ENCODE results near the gene DDX43. TPM values are rescaled to one million over a fixed set of nuclear protein-coding genes. Genes with fewer than 3 reads are reported as not detected.
A peak's percentile ranks its signal among the peaks of the same experiment; 100 is the strongest.
"Not testable (repeated sequence)": the region's sequence is repeated elsewhere in the genome, so short reads cannot be mapped to it uniquely, and the experiment has no call there.

DDX43 gene
- total RNA-seq, 1 experiment from 2014 or later = not detected

DNA sequence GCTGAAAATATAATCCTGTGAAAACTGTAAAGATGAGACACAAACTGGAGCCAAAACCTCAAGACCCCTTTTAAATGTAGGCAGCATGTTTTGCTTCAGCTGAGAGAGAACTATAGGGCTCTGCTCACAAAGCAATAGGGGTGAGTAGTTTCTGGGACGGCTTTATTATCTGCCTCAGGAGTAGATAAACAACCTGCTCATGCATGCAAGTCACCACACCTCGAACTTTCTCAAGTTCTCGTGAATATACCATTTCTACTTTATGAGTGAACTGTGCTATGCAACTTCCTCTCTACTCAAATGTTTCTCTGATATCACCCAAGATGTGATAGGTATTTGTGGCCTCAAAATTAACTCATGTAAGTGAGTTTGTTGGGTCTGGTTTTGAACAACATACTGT is 17.4 kb upstream of the DDX43 start:
- Histone ChIP-seq H3K27me3 (ENCODE audit: insufficient read depth, low read length) (no peaks in the 10 kb centered on the region), H3K4me3 (replicated peaks in 1 of 2; ENCODE audit: low read depth in 1 of 2, low read length in 2 of 2) (no peak overlapping the region), H4K20me1 (ENCODE audit: insufficient read depth) (no peaks in the 10 kb centered on the region), H3K9me3 (ENCODE audit: control insufficient read depth in 1 of 2, insufficient read depth in 1 of 2, low read depth in 1 of 2, low read length in 2 of 2) (no peaks in the 10 kb centered on the region), H3K79me2 (ENCODE audit: insufficient read depth, low read length) (no peaks in the 10 kb centered on the region), H3K36me3 (ENCODE audit: control insufficient read depth in 1 of 2, insufficient read depth in 2 of 2, low read length in 2 of 2) (no peaks in the 10 kb centered on the region), H3K27ac (ENCODE audit: low read depth, low read length) (no peak overlapping the region), H2AFZ (ENCODE audit: low read depth, low read length, poor library complexity, severe bottlenecking) (no peak overlapping the region), H3K9me2 (ENCODE audit: insufficient read depth) (no peaks in the 10 kb centered on the region), H3K4me2 (ENCODE audit: low read length) (no peak overlapping the region), H3K9ac (ENCODE audit: low read length) (no peak overlapping the region), H3K4me1 (ENCODE audit: control insufficient read depth in 1 of 2, insufficient read depth in 2 of 2, low read length in 2 of 2) (peaks cover 0 to under 1% of the 10 kb centered on the region in 2 experiments; a peak in 2 of 4 replicates)
- ChIA-PET POLR2A (interaction anchor here (2.6 kb wide), 1 partner anchor 12 kb away, joined by 10 read pairs; no protein-coding TSS in a partner anchor), RAD21 (ENCODE audit: low non-redundant PET in 1 of 2, low total read pairs in 2 of 2, uncharacterized antibody in 2 of 2, unreplicated experiment in 2 of 2) (no interaction called here), CTCF (interaction anchor here (1.4 kb wide), 1 partner anchor 11 kb away, joined by 4 read pairs; no protein-coding TSS in a partner anchor)
- intact Hi-C loops (cut with micrococcal nuclease) = no loop called here
- no TSS peak for BruUV-seq (replicated peaks)
- TF ChIP-seq EZH2 (IDR thresholded peaks at IDR 0.05) (no peak), ELF1 (IDR thresholded peaks at IDR 0.05; ENCODE audit: borderline replicate concordance, low read depth) (no peak), FOSL1 (IDR thresholded peaks at IDR 0.05; ENCODE audit: low read depth) (no peak), RAD21 (IDR thresholded peaks at IDR 0.05; ENCODE audit: low read depth) (no peak)
- no peak for DNase-seq (ENCODE audit: low read depth, low spot score)
- no peak for ATAC-seq

DNA sequence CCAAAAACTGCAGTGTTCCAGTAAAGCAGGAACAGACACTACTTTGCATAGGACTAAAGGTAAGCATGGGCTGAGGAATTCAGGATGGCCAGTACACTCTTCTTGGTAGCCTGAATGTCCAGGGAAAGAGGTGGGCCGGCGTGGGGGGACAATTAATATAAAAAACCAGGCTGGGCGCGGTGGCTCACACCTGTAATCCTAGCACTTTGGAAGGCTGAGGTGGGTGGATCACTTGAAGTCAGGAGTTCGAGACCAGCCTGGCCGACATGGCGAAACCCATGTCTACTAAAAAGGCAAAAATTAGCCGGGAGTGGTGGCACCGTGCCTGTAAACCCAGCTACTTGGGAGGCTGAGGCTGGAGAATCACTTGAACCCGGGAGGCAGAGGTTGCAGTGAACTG is 13.1 kb upstream of the DDX43 start:
- RAD21 ChIA-PET (ENCODE audit: low non-redundant PET in 1 of 2, low total read pairs in 2 of 2, uncharacterized antibody in 2 of 2, unreplicated experiment in 2 of 2); ATAC-seq: not testable (repeated sequence)

More for the DNA sequence above, 13.1 kb upstream of the DDX43 start:
- H3K4me3 ChIP-seq (replicated peaks in 1 of 2; ENCODE audit: low read depth in 1 of 2, low read length in 2 of 2); H3K4me2 ChIP-seq (ENCODE audit: low read length); BruUV-seq (replicated peaks); intact Hi-C loops (cut with micrococcal nuclease); H3K79me2 ChIP-seq (ENCODE audit: insufficient read depth, low read length); H3K36me3 ChIP-seq (ENCODE audit: control insufficient read depth in 1 of 2, insufficient read depth in 2 of 2, low read length in 2 of 2); H4K20me1 ChIP-seq (ENCODE audit: insufficient read depth); POLR2A ChIA-PET; CTCF ChIA-PET; H3K9ac ChIP-seq (ENCODE audit: low read length); H3K27me3 ChIP-seq (ENCODE audit: insufficient read depth, low read length); H3K4me1 ChIP-seq (ENCODE audit: control insufficient read depth in 1 of 2, insufficient read depth in 2 of 2, low read length in 2 of 2); H3K9me3 ChIP-seq (ENCODE audit: control insufficient read depth in 1 of 2, insufficient read depth in 1 of 2, low read depth in 1 of 2, low read length in 2 of 2); H3K9me2 ChIP-seq (ENCODE audit: insufficient read depth); DNase-seq (ENCODE audit: low read depth, low spot score); H3K27ac ChIP-seq (ENCODE audit: low read depth, low read length): not testable (repeated sequence)
- H2AFZ ChIP-seq (ENCODE audit: low read depth, low read length, poor library complexity, severe bottlenecking) = peak overlapping the region; percentile 35
